ENCODE data around the gene CSMD2. TPM values are rescaled to one million over a fixed set of nuclear protein-coding genes. Genes with fewer than 3 reads are reported as not detected.

The CSMD2 gene
- total RNA-seq, 1 donor from 2014 or later = 0.27 TPM

DNA sequence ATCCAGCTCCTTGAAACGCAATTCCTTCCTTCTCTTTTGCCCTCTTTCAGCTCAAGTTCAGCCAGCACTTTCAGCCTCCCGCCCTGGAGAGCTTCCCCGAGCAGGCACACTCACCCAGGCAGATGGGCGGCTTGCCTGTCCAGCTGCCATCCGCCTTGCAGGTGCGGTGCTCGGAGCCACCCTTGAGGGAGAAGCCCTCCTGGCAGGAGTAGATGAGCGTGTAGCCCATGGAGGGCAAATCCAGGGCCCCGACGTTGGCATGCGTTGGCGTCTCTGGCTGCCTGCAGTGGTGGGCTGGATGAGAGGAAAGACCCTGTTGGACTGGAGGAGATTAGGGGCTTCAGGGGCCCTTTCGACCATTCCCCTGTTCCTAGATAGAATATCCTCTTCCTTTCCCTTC, 632.1 kb downstream of the CSMD2 start:
- TF ChIP-seq, protein P1, sequence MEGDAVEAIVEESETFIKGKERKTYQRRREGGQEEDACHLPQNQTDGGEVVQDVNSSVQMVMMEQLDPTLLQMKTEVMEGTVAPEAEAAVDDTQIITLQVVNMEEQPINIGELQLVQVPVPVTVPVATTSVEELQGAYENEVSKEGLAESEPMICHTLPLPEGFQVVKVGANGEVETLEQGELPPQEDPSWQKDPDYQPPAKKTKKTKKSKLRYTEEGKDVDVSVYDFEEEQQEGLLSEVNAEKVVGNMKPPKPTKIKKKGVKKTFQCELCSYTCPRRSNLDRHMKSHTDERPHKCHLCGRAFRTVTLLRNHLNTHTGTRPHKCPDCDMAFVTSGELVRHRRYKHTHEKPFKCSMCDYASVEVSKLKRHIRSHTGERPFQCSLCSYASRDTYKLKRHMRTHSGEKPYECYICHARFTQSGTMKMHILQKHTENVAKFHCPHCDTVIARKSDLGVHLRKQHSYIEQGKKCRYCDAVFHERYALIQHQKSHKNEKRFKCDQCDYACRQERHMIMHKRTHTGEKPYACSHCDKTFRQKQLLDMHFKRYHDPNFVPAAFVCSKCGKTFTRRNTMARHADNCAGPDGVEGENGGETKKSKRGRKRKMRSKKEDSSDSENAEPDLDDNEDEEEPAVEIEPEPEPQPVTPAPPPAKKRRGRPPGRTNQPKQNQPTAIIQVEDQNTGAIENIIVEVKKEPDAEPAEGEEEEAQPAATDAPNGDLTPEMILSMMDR (IDR thresholded peaks at IDR 0.05; ENCODE audit: partially characterized antibody, unreplicated experiment) = no peak
- Mint-ChIP-seq H3K9me3 (ENCODE audit: unreplicated experiment) (no peaks in the 10 kb centered on the region), H3K36me3 (ENCODE audit: unreplicated experiment) (no peaks in the 10 kb centered on the region), H3K4me1 (ENCODE audit: low read depth, unreplicated experiment) (no peaks in the 10 kb centered on the region), H3K27ac (ENCODE audit: unreplicated experiment) (no peak overlapping the region), H3K4me3 (ENCODE audit: unreplicated experiment) (no peak overlapping the region), H3K27me3 (ENCODE audit: unreplicated experiment) (peaks cover 1% of the 10 kb centered on the region)
- DNase-seq = no peak

DNA sequence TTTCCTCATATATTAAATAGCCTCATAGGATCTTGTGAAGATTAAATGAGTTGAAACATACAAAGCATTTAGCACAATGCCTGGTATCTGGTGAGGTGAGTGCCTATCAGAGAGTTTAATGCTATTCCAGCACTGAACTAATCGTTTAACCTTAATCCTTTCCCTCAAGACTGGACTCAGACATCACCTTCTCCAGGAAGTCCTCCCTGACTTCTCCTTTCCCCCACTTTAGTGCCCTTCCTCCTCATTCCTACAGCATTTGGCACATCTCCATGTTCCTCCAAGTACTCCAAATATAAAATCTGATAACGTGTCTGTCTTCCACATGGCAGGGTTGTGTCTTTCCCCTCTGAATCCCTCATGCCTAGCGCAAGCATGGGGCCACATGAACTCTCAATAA, 632.8 kb downstream of the CSMD2 start:
- TF ChIP-seq, protein P1 (IDR thresholded peaks at IDR 0.05; ENCODE audit: partially characterized antibody, unreplicated experiment) = no peak
- DNase-seq = no peak
- Mint-ChIP-seq H3K9me3 (ENCODE audit: unreplicated experiment) (no peaks in the 10 kb centered on the region), H3K27ac (ENCODE audit: unreplicated experiment) (no peak overlapping the region), H3K4me3 (ENCODE audit: unreplicated experiment) (no peak overlapping the region), H3K27me3 (ENCODE audit: unreplicated experiment) (peaks cover 1% of the 10 kb centered on the region), H3K36me3 (ENCODE audit: unreplicated experiment) (no peaks in the 10 kb centered on the region), H3K4me1 (ENCODE audit: low read depth, unreplicated experiment) (no peaks in the 10 kb centered on the region)

DNA sequence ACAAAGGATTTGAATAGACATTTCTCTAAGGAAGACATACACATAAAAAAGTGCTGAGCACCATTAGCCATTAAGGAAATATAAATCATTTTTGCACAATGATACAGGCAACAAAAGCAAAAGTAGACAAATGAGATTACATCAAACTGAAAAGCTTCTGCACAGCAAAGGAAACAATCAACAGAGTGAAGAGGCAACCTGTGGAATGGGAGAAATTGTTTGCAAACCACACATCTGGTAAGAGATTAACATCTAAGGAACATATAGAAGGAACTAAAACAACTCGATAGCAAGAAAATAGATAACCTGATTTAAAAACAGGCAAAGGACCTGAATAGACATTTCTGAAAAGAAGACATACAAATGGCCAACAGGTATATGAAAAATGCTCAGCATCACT, 635.1 kb downstream of the CSMD2 start:
- Mint-ChIP-seq H3K36me3 (ENCODE audit: unreplicated experiment) (no peaks in the 10 kb centered on the region), H3K4me1 (ENCODE audit: low read depth, unreplicated experiment) (no peaks in the 10 kb centered on the region), H3K27ac (ENCODE audit: unreplicated experiment) (no peak overlapping the region), H3K4me3 (ENCODE audit: unreplicated experiment) (no peak overlapping the region), H3K27me3 (ENCODE audit: unreplicated experiment) (peaks cover 1% of the 10 kb centered on the region), H3K9me3 (ENCODE audit: unreplicated experiment) (no peaks in the 10 kb centered on the region)
- TF ChIP-seq, protein P1 (IDR thresholded peaks at IDR 0.05; ENCODE audit: partially characterized antibody, unreplicated experiment) = no peak
- DNase-seq = no peak

DNA sequence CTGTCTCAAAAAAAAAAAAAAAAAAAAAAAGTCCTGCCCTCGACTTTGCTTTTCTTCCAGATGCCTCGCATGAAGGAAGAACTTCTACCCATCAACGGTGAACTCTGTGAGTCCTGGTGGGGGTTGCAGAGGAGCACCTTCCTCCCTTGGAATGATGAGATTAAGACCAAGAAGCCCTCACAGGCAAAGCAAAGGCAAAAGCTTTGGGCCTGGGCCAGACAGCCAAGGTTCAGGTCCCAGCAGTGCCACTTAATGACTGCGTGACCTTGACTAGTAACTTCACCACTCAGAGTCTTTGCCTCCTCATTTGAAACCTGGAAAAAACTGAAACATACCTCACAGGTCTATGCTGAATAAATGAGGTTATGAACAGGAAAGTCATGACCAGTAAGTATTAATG, 637.1 kb downstream of the CSMD2 start:
- no peaks in the 10 kb centered on the region for H3K36me3 Mint-ChIP-seq (ENCODE audit: unreplicated experiment)
- H3K27me3 Mint-ChIP-seq (ENCODE audit: unreplicated experiment) = peaks cover 1% of the 10 kb centered on the region
- H3K4me1 Mint-ChIP-seq (ENCODE audit: low read depth, unreplicated experiment) = no peaks in the 10 kb centered on the region
- TF ChIP-seq, protein P1 (IDR thresholded peaks at IDR 0.05; ENCODE audit: partially characterized antibody, unreplicated experiment) = no peak
- no peaks in the 10 kb centered on the region for H3K9me3 Mint-ChIP-seq (ENCODE audit: unreplicated experiment)
- no peak overlapping the region for H3K4me3 Mint-ChIP-seq (ENCODE audit: unreplicated experiment)
- no peak overlapping the region for H3K27ac Mint-ChIP-seq (ENCODE audit: unreplicated experiment)
- no peak for DNase-seq

DNA sequence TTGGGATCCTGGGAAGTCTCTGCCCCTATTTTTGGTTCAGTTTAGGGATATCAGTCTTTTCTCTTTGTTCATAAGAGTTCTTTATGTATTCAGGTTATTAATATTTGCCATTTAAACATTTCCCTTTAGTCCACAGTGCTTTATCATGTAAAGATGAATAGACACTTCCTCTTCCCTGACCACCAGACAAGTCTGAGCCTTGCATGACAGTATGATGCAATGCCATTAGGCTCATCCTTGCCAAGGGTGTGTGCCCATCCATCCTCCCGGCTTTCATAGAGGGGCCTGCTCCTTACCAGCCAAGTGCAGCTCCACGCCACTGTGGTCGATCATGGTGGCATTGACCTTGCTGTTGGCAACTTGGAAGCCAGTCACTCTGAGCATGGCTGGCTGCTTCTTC, 640.4 kb downstream of the CSMD2 start:
- H3K9me3 Mint-ChIP-seq (ENCODE audit: unreplicated experiment) = no peaks in the 10 kb centered on the region
- no peaks in the 10 kb centered on the region for H3K4me1 Mint-ChIP-seq (ENCODE audit: low read depth, unreplicated experiment)
- TF ChIP-seq, protein P1 (IDR thresholded peaks at IDR 0.05; ENCODE audit: partially characterized antibody, unreplicated experiment) = no peak
- peaks cover 5% of the 10 kb centered on the region for H3K36me3 Mint-ChIP-seq (ENCODE audit: unreplicated experiment)
- peaks cover 8% of the 10 kb centered on the region for H3K27me3 Mint-ChIP-seq (ENCODE audit: unreplicated experiment)
- no peak overlapping the region for H3K27ac Mint-ChIP-seq (ENCODE audit: unreplicated experiment)
- H3K4me3 Mint-ChIP-seq (ENCODE audit: unreplicated experiment) = no peak overlapping the region
- DNase-seq = no peak

Measured in glutamatergic neuron (in vitro differentiated cells).